Heart right ventricle (tissue), 16 donors: ENCODE measurements around the gene ELOVL5. TPM values are rescaled to one million over a fixed set of nuclear protein-coding genes. Genes with fewer than 3 reads are reported as not detected.

Experiments
- ATAC-seq, 8 donors: fragments of 200-7000 bp; cut with Tn5 transposase; one replicate each; pipeline ENCODE4 v1.9.1; 2020; ENCODE audit warnings: mild to moderate bottlenecking in 8 of 8, moderate library complexity in 8 of 8, moderate number of reproducible peaks in 1 of 8
- DNase-seq, 2 donors: peaks; one replicate each; pipeline ENCODE4 v3.0.0-alpha.2; 2020
- H3K27ac ChIP-seq, 10 donors: fragments of 200-600 bp; sonication (generic) in 2 of 10; one replicate each; pipeline versions ENCODE4 v1.5.0 to v1.8.0; 2020 to 2022; ENCODE audit warnings: mild to moderate bottlenecking in 3 of 10
- H3K27me3 ChIP-seq, 7 donors: fragments of 200-600 bp; one replicate each; pipeline ENCODE4 v1.8.0; 2021 to 2022; ENCODE audit warnings: mild to moderate bottlenecking in 2 of 7
- H3K36me3 ChIP-seq, 9 donors: fragments of 200-600 bp; sonication (generic) in 1 of 9; one replicate each; pipeline versions ENCODE4 v1.5.0 to v1.8.0; 2020 to 2022; ENCODE audit warnings: mild to moderate bottlenecking in 2 of 9
- H3K4me1 ChIP-seq, 9 donors: fragments of 200-600 bp; sonication (generic) in 1 of 9; one replicate each; pipeline versions ENCODE4 v1.5.0 to v1.8.0; 2020 to 2022; ENCODE audit warnings: mild to moderate bottlenecking in 4 of 9
- H3K4me3 ChIP-seq, 10 donors: fragments of 200-600 bp; sonication (generic) in 2 of 10; one replicate each; pipeline versions ENCODE4 v1.5.0 to v1.8.0; 2020 to 2022; ENCODE audit warnings: mild to moderate bottlenecking in 7 of 10, moderate library complexity in 2 of 10
- H3K9me3 ChIP-seq, 11 donors: fragments of 200-600 bp in 10 of 11; sonication (generic) in 2 of 11; one replicate each; pipeline versions ENCODE4 v1.5.0 to v1.8.0; 2013 to 2022; ENCODE audit warnings: mild to moderate bottlenecking in 2 of 11, control low read depth in 1 of 11, moderate library complexity in 1 of 11
- WGBS, 2 donors: extraction: QIAGEN DNeasy Blood & Tissue Kit; methylation state at CpG; one replicate each; pipeline ENCODE4 v1.1.7; 2013; ENCODE audit warnings: inconsistent platforms in 1 of 2; 5-methylcytosine and 5-hydroxymethylcytosine counted together
- intact Hi-C, 10 donors: fragments of 100-400 bp; cut with DNase I; formaldehyde crosslinking; loops; one replicate each; pipeline versions ENCODE4 v1.11.1 to v1.14.2; 2022
- polyA plus RNA-seq, 2 donors: library from polyadenylated mRNA; stranded (reverse); fragments of 200-250 nt; gene quantifications; one replicate each; pipeline ENCODE4 v1.2.3, GENCODE V29; 2013
- total RNA-seq, 10 donors: library from RNA; stranded (reverse); fragmentation: NEBNext Ultra II Directional in 3 of 10; extraction: Animal tissue kit (Norgen Biotek cat#: 25700) in 3 of 10; gene quantifications; one replicate each; pipeline versions ENCODE4 v1.2.1 to v1.2.4, GENCODE V29; 2021 to 2023
- TF ChIP-seq, protein P1 (sequence below), 9 donors: fragments of 200-600 bp; sonication (generic) in 2 of 9; IDR thresholded peaks; one replicate each; pipeline versions ENCODE4 v1.5.0 to v1.8.0; 2021 to 2022; ENCODE audit warnings: antibody characterized with exemption in 9 of 9, mild to moderate bottlenecking in 5 of 9, moderate library complexity in 1 of 9
- donor health status: Arrhythmogenic right ventricular cardiomyopathy.
- donor health status: ischemic (EF 13 %, LVEDD 7.1; RV severe dilation, severe dysfunction).
- donor health status: healthy with polysubstance abuse.
- donor health status: DM: no; HTN: yes; CAD: no.
- donor health status: DM: no; HTN: no; CAD: no.
- donor health status: ischemic (EF 25% LVEDD 6.9; RV normal size, moderate dysfunction).
- donor health status: ischemic (EF 25% LVEDD 5.7; RV mildly dilated, moderate dysfunction).
- donor health status: healthy.
- donor health status: DM: yes; HTN: yes; CAD: no.
- donor health status: Ischemic cardiomyopathy.
- donor health status: ischemic (EF 35%, LVEDD 5.7; RV mildly dilated, moderate dysfunction).
- donor health status: nonischemic (EF 11% LVEDD 7.7; RV severe dilation, severe dysfunction).
- donor health status: DM: yes; HTN: yes; CAD: no.
- donor health status: PGD.
- donor health status: ischemic (EF 29% LVEDD 5.4; RV normal size, mild dysfunction).
- donor health status: nonischemic (EF 23%, LVEDD 6.1; RV moderate dilation, normal function).

ELOVL5 gene
- total and polyA plus RNA-seq, 12 donors, result 16.9 to 48.1 (median 29.7) TPM

DNA sequence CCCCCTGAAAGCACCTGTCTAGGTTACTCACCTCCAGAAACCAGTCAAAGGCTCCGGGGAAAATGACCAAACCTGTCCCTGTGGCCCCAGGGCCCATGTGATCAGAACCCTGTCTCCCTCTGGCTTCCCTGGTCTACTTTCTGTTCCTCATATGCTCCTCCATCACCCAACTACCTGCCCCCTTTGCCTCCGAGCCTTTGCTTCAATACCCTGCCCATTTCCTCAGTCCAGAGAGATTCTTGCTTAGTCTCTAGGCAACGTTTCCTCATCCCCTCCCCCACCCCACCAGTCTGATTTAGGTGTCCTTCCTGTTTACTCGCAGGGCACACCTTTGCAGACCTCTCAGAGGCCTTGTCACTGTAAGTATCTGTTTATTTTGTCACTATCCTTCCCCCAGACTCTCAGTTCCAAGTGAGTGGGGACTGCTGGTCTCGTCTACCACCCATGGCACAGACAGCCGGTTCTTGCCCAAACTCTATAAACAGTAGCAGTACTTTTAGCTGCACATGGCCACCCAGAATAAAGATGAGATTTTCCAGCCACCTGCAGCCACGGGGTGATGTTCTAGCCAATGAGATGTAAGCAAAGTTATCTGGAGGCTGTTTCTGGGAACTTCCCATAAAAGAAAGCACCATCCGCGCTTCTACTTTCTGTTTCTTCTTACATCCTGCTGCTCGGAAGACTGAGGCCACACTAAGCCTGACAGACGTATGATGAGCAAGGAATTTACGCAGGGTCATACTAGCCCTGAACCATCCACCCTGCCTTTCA lies 13.3 kb downstream of the ELOVL5 start:
- DNase-seq, result peak in 1 of 2 donors; percentile 30
- intact Hi-C loops, result no loop called here
- Histone ChIP-seq H3K36me3 (peaks cover 0 to 9% (median 0%) of the 10 kb centered on the region in 9 donors), H3K4me1 (peaks cover 0 to 80% (median 48%) of the 10 kb centered on the region in 9 donors), H3K27ac (peak overlapping the region in 7 of 10 donors; percentile 20 to 84 (median 29)), H3K9me3 (no peaks in the 10 kb centered on the region), H3K4me3 (peak overlapping the region in 5 of 10 donors; percentile 7 to 37 (median 11)), H3K27me3 (no peaks in the 10 kb centered on the region)
- ATAC-seq, result peak in 7 of 8 donors; percentile 25 to 66 (median 51)
- 57 to 64% methylated on average over 12 of the region's 12 CpGs for WGBS, 2 donors
- TF ChIP-seq, protein P1, sequence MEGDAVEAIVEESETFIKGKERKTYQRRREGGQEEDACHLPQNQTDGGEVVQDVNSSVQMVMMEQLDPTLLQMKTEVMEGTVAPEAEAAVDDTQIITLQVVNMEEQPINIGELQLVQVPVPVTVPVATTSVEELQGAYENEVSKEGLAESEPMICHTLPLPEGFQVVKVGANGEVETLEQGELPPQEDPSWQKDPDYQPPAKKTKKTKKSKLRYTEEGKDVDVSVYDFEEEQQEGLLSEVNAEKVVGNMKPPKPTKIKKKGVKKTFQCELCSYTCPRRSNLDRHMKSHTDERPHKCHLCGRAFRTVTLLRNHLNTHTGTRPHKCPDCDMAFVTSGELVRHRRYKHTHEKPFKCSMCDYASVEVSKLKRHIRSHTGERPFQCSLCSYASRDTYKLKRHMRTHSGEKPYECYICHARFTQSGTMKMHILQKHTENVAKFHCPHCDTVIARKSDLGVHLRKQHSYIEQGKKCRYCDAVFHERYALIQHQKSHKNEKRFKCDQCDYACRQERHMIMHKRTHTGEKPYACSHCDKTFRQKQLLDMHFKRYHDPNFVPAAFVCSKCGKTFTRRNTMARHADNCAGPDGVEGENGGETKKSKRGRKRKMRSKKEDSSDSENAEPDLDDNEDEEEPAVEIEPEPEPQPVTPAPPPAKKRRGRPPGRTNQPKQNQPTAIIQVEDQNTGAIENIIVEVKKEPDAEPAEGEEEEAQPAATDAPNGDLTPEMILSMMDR (IDR thresholded peaks at IDR 0.05), result no peak

DNA sequence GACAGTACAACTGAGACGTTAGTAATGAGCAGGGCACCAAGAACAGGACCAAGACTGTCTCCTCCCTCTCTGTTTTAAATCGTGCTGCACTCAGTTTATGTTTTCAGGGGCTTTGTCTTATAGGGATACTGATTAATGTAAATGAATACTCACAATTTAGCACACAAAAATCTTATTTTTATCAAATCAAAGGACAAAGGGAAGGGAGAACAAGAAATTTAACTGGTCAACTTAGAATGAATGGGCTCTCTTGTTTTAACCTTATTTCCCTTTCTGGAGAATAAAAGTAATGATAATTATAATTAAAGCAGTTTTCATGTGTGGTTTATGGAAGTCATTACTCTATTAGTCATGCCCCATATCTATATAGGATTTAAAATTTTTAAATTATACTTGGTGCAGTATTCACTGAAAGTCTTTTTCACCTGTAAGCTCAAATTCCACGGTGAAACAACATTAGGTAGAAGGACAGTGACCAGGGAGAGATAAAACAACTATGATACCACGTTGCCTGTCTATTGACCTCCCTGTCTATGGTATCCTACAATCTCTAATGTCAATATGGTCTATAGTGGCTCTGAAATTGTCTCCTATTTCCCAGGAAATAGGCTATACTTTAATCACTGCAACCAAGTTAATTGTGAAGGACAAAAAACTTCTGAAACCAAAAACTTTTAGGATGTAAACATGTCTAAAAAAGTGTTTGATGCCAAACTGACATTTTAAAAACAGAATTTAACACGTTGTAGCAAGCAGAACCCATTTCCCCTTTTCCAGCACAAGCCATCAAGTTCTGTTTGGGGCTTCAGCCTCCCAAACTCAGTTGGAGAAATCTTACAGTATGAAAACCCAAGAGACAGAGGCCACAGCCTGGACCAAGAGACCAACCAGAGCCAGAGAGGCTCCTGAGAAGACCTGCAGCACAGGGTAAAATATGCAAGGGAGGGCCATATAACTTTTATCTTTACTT lies 15.0 kb downstream of the ELOVL5 start:
- intact Hi-C loops, result no loop called here
- H3K4me3 ChIP-seq, result no peak overlapping the region
- peaks cover 0 to 9% (median 0%) of the 10 kb centered on the region in 9 donors for H3K36me3 ChIP-seq
- H3K4me1 ChIP-seq, result peaks cover 0 to 65% (median 42%) of the 10 kb centered on the region in 9 donors
- H3K27me3 ChIP-seq, result no peaks in the 10 kb centered on the region
- TF ChIP-seq, protein P1 (IDR thresholded peaks at IDR 0.05), result no peak
- peak overlapping the region in 1 of 10 donors; percentile 84 for H3K27ac ChIP-seq
- no peaks in the 10 kb centered on the region for H3K9me3 ChIP-seq
- WGBS, 2 donors, result 73 to 77% methylated on average over 5 of the region's 5 CpGs
- ATAC-seq (no peak), DNase-seq (no peak)

DNA sequence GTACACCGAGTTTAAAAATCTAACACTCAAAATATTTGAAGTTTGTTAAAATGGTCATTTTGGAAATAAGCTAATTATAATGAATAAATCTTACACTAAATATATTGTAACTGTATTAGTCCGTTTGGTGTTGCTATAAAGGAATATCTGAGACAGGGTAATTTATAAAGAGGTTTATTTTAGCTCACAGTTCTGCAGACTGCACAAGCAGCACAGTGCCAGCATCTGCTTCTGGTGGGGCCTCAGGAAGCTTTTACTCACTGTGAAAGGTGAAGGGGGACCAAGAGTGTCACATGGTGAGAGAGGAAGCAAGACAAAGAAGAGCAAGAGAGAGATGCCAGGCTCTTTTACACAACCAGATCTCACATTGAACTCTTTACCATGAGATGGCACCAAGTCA lies 17.1 kb downstream of the ELOVL5 start:
- Histone ChIP-seq H3K36me3 (peaks cover 0 to 3% (median 0%) of the 10 kb centered on the region in 9 donors), H3K4me1 (peaks cover 0 to 66% (median 47%) of the 10 kb centered on the region in 9 donors), H3K27me3 (no peaks in the 10 kb centered on the region), H3K9me3 (no peaks in the 10 kb centered on the region), H3K4me3 (no peak overlapping the region), H3K27ac (no peak overlapping the region)
- intact Hi-C loops, result no loop called here
- 95% methylated on average over 2 of the region's 2 CpGs for WGBS, 2 donors
- TF ChIP-seq, protein P1 (IDR thresholded peaks at IDR 0.05), result no peak
- DNase-seq (no peak), ATAC-seq (no peak)

DNA sequence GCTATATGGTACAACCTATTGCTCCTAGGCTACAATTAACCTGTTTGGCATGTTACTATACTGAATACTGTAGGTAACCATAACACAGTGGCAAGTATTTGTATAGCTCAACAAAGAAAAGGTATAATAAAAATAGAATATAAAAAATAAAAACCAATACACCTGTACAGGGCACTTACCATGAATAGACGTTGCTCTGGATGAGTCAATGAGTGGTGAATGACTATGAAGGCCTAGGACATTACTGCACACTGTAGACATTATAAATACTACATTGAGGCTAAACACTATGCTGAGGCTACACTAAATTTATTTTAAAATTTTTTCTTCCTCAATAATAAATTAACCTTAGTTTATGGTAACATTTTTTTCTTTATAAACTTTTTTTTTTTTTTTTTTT lies 18.6 kb downstream of the ELOVL5 start:
- TF ChIP-seq, protein P1 (IDR thresholded peaks at IDR 0.05), result no peak
- H3K9me3 ChIP-seq, result no peaks in the 10 kb centered on the region
- no peaks in the 10 kb centered on the region for H3K27me3 ChIP-seq
- peaks cover 0 to 65% (median 49%) of the 10 kb centered on the region in 9 donors for H3K4me1 ChIP-seq
- WGBS, 2 donors, result 88 to 93% methylated on average over 1 of the region's 1 CpG
- intact Hi-C loops, result no loop called here
- no peaks in the 10 kb centered on the region for H3K36me3 ChIP-seq
- ATAC-seq (no peak), DNase-seq (no peak)
- no peak overlapping the region for H3K4me3 ChIP-seq
- no peak overlapping the region for H3K27ac ChIP-seq
